HuH-7 (cell line): Measurements from ENCODE around the gene PIK3AP1.
"Not testable (repeated sequence)": the region's sequence is repeated elsewhere in the genome, so short reads cannot be mapped to it uniquely, and the experiment has no call there.

Experiments used
- DNase-seq: peaks from one replicate; pipeline ENCODE4 v3.0.0; 2011; ENCODE audit warnings: low spot score

PIK3AP1 gene, protein sequence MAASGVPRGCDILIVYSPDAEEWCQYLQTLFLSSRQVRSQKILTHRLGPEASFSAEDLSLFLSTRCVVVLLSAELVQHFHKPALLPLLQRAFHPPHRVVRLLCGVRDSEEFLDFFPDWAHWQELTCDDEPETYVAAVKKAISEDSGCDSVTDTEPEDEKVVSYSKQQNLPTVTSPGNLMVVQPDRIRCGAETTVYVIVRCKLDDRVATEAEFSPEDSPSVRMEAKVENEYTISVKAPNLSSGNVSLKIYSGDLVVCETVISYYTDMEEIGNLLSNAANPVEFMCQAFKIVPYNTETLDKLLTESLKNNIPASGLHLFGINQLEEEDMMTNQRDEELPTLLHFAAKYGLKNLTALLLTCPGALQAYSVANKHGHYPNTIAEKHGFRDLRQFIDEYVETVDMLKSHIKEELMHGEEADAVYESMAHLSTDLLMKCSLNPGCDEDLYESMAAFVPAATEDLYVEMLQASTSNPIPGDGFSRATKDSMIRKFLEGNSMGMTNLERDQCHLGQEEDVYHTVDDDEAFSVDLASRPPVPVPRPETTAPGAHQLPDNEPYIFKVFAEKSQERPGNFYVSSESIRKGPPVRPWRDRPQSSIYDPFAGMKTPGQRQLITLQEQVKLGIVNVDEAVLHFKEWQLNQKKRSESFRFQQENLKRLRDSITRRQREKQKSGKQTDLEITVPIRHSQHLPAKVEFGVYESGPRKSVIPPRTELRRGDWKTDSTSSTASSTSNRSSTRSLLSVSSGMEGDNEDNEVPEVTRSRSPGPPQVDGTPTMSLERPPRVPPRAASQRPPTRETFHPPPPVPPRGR

DNA sequence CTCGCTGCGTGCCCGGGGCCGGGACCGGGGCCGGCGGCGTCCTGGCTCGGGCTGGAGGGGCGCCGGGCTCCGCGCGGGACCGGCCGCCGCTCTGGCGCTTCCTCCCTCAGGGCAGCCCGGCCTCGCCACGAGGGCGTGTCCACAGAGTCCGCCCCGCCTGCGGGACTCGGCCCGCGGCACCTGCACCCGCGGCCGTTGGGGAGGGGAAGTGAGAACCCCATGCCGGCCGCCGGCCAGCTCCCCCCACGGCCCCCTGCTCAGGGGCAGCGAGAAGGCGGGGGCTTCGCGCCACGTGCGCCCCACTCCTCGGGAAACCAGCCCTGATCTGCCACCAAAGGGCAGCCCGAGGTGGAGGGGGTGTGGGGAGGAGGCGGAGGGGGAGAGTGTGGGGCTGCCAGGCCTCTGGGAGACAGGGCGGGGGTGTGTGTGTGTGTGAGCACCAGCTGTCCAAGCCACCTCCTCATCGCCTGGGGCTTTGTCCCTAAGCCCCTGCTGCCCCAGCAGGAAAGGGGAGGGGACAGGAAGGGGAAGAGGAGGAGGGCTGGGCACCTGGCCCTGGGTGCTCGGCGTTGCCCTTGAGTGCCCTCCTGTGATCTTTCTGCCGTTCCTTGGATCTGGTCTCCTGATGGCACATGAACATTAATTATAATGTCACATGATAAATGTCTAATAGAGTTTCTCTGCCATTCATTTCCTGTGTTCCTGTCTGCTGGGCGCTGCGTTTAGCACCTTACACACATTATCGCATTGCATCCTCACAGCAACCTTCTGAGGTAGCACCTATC is at the start of gene PIK3AP1:
Gene PIK3AP1, minus strand, starts transcription at position 93 of the 785 bp plus-strand sequence. CDS start 120 bp downstream, outside the sequence.
- peak; percentile 58 for DNase-seq

DNA sequence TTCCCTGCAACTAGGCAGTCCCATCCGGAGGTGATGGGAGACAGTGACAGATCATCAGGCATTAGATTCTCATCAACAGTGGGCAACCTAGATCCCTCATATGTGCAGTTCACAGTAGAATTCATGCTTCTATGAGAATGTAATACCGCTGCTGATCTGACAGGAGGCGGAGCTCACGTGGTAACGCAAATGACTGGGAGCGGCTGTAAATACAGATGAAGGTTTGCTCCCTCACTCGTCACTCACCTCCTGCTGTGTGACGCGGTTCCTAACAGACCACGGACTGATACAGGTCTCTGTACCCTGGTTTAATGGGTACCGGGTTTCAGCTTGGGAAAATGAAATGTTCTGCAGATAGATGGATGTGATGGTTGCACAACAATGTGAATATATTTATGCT is 47.8 kb upstream of the PIK3AP1 start:
- no peak for DNase-seq

DNA sequence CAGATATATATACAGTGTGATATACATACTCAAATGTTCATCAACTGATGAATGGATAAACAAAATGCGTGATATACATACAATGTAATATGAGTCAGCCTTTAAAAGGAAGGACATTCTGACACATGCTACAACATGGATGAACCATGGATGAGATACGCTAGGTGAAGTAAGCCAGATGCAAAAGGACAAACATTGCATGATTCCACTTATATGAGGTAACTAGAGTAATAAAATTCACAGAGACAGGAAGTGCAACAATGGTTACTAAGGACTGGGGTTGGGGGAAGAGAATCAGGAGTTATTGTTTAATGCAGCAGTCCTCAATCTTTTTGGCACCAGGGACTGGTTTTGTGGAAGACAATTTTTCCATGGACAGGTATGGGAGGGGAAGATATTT is 47.3 kb upstream of the PIK3AP1 start:
- DNase-seq: no peak

DNA sequence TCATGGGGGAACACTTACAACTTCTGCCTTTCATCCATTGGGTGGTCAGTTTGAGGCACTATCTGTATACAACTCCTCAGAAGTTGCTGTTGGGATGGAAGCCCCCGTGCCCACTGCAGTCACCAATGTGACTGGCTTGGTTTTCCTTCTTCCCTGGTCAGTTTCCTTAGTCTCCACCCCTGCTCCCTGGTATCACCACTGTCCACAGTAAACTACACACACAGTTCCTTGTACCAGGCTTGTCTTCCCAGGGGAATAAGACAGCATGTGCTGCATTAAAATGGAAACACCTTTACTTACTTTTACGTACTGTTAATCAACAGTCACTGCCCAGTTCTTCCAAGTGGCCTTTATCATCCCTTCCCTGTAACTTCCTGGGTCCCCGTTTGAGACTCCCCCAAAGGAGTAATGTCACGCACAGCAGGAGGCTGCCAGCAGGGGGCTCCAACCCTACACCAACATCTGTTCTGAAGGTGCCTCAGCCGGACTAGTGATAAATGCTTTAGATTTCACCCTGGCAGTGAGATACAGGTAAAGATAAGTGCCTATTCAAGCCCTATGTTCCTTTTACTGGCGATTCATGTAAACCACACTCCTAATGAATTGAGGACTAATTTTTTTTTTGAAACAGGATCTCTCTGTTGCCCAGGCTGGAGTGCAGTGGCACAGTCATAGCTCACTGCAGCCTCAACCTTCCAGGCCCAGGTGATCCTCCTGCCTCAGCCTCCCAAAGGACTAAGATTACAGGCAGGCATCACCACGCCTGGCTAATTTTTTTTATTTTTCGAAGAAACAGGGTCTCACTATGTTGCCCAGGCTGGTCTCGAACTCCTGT is 45.3 kb upstream of the PIK3AP1 start:
- DNase-seq: peak; percentile 68

DNA sequence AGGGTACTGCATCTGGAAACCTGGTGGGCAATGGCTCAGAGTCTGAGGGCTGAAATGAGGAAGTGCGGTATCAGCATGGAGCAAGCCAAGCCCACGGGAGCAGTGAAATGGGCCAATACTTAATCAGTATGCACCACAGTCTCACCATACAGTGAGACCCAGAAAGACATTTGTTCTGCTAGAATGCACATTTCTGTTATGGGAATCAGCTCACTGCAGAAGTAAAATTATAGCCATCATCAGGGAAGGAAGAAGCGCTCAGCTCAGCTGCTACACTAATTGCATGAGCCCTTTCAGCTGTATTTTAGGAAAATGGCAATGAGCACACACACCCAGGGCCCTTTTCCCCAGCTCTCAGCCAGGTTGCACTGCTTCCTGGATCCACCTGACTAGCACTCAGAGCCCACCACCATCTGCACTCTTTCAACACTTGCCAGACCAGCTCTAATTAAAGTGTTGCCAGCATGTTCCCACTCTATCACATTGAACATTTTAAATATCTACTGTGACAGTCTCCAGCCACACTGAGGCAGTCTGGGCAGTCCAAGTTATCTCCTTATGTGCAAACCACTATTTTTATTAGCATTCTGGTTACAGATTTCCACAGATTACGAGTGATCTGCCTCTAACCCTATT is 44.2 kb upstream of the PIK3AP1 start:
- DNase-seq: no peak

DNA sequence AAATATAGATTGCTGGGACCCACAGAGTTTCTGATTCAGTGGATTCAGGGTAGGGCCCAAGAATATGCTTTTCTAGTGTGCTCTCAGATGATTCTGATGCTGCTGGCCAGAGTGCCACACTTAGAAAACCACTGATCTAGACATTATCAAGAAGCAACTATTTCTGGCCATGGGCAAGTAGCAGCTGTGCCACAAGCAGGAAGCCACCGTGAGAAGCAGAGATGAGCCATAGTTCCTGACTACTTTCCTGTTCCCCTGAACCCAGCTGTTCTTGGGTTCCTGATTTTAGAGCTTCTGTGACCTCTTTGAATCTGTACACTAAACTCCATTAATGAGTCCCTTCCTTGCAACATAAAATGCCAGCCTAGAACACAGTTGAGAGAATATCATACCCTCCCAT is 38.1 kb upstream of the PIK3AP1 start:
- no peak for DNase-seq

DNA sequence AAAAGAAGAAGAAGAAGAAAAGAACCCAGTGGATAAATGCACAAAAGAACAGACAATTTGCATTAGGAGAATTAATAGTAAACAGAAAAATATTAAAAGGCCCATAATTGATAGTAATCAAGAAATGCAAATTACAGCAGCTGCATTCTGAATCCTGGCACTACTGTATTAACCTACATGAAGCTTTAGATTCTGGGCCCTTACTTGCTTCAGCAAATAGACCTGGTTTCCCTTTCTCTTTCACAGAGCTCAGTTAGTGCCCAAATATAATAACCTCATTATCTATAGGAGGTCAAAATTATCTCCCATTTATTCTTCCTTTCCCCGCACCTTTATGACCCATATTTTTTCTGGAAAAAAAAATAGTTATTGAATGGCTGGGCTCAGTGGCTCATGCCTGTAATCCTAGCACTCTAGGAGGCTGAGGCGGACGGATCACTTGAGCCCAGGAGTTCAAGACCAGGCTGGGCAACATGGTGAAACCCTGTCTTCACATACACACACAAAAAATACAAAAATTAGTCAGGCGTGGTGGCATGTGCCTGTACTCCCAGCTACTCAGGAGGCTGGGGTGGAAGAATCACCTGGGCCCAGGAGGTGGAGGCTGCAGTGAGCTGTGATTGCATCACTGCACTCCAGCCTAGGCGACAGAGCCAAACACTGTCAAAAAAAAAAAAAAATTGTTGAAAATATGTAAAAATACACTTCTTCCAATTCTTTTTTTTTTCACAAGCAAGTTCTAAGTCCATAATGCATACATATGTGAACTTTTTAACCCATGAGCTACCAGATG is 36.0 kb upstream of the PIK3AP1 start:
- DNase-seq: no peak

DNA sequence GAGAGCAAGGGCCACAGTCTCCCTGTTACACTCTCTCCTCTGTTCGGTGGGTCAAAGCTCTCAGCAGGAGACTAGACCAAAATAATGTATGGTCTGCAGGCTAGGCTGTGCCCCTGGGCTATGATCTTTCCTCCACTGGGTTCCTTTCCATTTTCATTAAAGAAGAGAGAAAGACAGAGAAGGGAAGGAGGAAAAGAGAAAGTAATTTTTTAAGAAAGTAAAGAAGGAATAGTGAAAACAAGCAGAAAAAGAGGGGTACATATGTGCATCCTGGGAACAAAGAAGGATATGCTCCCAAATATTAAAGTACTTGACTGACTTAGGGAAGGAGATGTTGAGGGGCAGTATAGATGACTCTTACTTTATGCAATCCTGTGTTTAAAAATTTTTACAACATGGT is 33.6 kb upstream of the PIK3AP1 start:
- DNase-seq: no peak

DNA sequence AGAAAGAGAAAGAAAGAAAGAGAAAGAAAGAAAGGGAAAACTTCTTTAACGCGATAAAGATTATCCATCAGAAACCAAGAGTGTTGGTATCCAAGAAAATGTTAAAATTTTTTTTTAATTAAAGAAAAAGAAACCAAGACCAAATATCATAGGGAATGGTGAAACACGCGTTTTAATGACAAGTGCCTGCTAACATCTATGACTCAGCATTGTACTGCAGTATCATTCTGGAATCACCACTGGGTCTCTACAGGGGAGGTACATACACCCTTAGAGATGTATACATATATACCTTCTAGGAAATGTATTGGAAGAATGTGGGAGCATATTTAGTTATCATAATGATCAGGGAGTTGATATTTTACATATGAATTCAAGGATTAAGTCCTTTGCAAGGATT is 32.1 kb upstream of the PIK3AP1 start:
- no peak for DNase-seq

DNA sequence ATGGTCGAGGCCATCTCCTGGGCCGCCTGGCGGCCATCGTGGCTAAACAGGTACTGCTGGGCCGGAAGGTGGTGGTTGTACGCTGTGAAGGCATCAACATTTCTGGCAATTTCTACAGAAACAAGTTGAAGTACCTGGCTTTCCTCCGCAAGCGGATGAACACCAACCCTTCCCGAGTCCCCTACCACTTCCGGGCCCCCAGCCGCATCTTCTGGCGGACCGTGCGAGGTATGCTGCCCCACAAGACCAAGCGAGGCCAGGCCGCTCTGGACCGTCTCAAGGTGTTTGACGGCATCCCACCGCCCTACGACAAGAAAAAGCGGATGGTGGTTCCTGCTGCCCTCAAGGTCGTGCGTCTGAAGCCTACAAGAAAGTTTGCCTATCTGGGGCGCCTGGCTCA is 30.0 kb upstream of the PIK3AP1 start:
- DNase-seq: not testable (repeated sequence)

DNA sequence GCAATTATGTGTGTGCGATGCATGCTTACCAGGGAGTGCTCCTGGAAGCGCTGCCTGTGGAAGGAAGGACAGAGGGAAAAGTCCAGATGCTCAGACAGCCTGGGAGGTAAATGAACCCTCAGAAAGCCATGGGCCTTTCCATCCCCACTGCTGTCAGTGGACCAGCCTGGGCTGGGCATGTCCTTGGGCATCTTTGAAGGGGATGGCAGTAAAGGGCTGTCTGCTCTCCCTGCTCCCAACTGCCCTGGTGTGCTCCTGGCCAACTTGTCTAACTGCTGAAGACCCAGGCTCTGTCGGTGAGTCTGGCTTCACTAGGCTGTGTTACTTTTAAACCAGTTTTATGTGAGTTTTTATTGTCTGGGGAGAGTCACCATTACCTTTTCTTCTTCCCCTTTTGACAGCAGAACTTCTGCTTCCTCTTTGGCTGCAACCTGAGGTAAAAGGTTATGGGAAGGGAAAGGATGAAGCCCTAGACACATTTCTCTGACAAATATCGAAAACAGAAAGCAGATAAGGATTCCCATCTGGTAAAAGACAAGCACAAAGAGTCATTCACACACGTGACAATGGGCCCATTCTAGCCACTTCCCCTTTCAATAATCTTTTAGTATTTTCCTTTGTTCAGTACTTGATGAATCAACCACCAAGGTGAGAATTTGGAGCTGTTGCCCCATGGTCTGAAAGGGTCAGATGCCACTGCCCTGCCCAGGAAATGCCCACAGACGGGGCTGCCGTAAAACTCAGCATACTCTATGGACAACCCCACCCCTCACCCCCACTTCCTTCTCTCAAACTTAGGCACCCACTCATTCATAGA is 27.6 kb upstream of the PIK3AP1 start:
- DNase-seq: no peak

DNA sequence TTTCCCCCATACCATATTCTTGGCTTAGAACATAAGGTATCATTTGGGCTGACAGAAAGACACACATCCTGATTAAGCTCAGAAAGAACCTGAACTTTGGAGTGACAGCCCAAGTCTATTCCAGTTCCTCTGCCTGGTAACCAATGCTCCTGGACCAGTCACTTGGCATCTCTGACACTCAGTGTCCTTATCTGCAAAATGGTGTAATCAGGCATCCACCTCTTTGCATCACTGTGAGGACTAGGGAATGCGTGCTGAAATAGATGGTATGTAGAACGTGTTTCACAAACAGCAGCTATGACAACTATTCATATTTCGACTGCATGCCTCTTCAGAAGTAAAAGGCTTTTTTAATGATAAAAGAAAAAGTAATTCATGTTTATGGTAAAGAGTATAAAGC is 26.2 kb upstream of the PIK3AP1 start:
- DNase-seq: no peak

DNA sequence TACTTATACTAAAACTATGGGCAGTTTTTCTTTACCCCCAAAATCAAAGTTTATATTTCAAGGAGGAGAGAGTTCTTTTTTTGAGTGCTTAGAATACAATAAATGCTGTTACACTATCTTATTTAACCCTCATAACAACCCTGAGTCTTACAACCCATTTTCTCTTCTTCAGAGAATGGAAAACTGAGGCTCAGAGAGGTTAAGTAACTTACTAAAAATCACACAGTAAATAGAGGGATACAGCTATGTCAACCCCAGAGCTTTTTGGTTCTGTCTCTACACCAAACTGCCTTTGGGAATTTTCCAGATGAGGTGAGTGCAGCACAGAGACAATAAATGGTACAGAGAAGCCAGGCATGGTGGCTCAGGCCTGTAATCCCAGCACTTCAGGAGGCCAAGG is 25.6 kb upstream of the PIK3AP1 start:
- no peak for DNase-seq

DNA sequence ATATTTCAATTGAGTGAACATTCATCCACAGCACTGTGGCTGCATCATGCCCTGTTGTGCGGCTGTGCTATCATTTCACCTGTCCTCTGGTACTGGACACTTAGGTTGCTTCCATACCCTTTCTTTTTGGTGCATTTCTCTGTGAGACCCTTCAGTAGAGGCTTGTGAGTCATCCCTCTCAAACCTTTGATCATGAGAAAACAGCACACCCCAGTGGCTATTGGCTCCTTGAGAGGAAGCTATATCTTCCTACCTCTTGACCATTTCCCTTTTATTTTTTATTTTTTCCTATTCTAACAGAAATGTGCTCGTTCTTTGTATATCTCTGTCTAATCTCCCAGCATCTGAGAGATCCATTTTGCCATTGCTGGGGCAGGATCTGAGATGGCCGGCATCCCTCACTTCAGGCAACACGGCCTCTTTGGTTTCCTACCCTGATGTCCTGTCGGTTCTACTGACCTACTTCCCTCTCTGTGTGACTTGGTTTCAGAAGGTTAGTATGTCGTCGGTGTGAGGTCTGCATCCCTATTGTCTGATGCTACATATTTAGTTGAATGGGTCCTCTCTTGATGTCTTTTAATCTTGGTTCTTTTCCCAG is 23.8 kb upstream of the PIK3AP1 start:
- DNase-seq: no peak

DNA sequence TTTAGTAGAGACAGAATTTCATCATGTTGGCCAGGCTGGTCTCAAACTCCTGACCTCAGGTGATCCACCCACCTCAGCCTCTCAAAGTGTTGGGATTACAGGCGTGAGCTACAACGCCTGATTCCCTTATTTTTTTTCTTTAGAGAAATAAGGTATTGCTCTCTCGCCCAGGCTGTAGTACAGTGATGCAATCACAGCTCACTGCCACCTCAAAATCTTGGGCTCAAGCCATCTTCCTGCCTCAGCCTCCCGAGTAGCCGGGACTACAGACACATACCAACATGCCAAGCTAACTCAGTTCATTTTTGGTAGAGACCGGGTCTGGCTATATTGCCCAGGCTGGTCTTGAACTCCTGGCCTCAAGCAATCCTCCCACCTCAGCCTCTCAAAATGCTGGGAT is 21.2 kb upstream of the PIK3AP1 start:
- not testable (repeated sequence) for DNase-seq

DNA sequence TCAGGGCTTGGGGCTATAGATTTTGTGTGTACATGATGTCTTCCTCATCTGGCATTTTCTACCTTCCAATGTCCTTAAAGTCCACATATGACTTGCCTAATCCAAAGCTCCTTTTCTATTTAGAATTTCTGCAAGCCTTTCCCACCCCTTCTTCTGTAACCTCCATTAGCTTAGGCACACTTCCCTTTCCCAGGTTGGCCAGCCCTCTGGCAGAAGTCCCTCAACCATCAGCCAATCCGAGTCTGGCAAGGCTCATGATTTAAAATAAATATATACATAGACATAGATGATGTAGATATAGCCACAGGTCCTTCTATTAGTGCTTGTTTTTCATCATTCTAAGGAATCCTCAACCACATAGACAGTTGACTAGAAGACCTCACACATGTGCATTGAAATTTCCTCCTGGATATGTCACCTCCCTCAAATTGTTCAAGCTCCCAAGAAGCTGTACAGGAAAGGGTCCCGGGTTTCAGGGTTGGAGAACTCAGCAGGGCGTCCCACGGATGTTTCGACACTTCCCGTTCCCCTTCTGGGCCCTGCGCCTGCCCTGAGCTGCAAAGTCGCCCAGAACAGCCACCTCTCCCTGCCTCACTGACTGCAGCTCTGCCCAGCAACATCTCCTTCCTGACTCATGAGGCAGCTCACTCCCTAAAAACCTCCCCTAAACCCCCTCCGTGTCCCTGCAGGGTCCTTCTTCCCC is 20.4 kb upstream of the PIK3AP1 start:
- DNase-seq: no peak

DNA sequence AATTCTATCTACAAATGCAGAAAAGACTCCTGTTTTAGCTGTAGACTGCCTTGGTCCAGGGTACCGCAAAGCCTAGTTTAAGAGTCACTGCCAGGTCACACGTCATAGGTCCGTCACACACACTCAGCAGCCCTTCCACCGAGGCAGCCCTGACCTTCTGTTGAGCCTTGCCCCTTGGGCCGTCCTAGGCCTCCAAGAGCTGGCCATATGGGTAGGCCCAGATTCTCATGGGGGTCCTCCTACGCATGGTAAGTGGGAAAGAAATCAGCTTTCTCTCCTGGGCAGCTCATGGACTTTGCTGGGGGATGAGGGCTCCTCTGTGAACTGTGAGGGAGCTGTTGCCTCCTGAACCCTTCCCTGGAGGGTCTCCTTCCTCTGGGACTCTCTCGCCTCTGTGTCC is 19.8 kb upstream of the PIK3AP1 start:
- DNase-seq: no peak

DNA sequence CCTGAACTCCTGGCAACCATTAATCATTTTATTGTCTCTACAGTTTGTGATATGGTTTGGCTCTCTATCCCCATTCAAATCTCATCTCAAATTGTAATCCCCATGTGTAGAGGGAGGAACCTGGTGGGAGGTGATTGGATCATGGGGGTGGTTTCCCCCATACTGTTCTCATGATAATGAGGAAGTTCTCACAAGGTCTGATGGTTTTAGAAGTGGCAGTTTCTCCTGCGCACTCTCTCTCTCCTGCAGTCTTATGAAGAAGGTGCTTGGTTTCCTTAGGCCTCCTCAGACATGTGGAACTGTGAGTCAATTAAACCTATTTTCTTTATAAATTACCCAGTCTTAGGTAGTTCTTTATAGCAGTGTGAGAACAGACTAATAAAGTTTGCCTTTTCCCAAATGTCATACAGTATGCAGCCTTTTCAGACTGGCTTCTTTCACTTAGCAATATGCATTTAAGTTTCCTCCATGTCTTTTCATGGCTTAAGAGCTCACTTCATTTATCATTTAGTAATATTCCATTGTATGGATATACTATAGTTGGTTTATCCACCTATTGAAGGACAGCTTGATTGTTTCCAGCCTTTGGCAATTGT is 17.1 kb upstream of the PIK3AP1 start:
- not testable (repeated sequence) for DNase-seq
